IMR-90 (cell line): ENCODE measurements around the gene ITSN1. TPM values are rescaled to one million over a fixed set of nuclear protein-coding genes. Genes with fewer than 3 reads are reported as not detected.

Experiments used
- ATAC-seq: fragments of 200-7000 bp; cut with Tn5 transposase; 2 replicates; pipeline ENCODE4 v1.9.1; 2020; ENCODE audit warnings: low read depth, mild to moderate bottlenecking, moderate library complexity
- BruUV-seq: library from RNA; stranded (reverse); fragments of 400-500 nt; replicated peaks from 2 replicates; lab custom pipeline; 2021; lab: Mats Ljungman, UMichigan
- CTCF ChIA-PET: fragments of 300-600 bp; formaldehyde crosslinking; extraction: SDS; loops from one replicate; lab custom pipeline; 2021; ENCODE audit warnings: antibody characterized with exemption; lab: Yijun Ruan, JAX
- POLR2A ChIA-PET: fragments of 300-600 bp; sonication (Branson Sonifier 250); formaldehyde crosslinking; loops from one replicate; lab custom pipeline; 2022; ENCODE audit warnings: antibody characterized with exemption; ENCODE audit not compliant: unreplicated experiment; lab: Charles Lee
- DNase-seq: peaks from one replicate; pipeline ENCODE4 v3.0.0; 2013
- H2AFZ ChIP-seq: replicated peaks from 2 replicates; pipeline ENCODE3; 2013; ENCODE audit warnings: low read length, mild to moderate bottlenecking; ENCODE audit not compliant: poor library complexity
- H2AK5ac ChIP-seq: 2 replicates; pipeline ENCODE4 v1.6.1; 2013; ENCODE audit warnings: low read depth, low read length, inconsistent platforms
- H2AK9ac ChIP-seq: replicated peaks from 2 replicates; pipeline ENCODE3; 2013; ENCODE audit warnings: mild to moderate bottlenecking, low read depth, low read length, moderate library complexity; ENCODE audit not compliant: poor library complexity
- H2BK120ac ChIP-seq: 2 replicates; pipeline ENCODE4 v1.6.1; 2013; ENCODE audit warnings: low read depth, low read length, inconsistent platforms
- H2BK15ac ChIP-seq: 3 replicates; pipeline ENCODE4 v1.6.1; 2013; ENCODE audit warnings: low read depth, low read length, inconsistent platforms
- H2BK20ac ChIP-seq: 2 replicates; pipeline ENCODE4 v1.6.1; 2013; ENCODE audit warnings: low read depth, mild to moderate bottlenecking, inconsistent platforms, low read length, moderate library complexity
- H2BK5ac ChIP-seq: 2 replicates; pipeline ENCODE4 v1.6.1; 2013; ENCODE audit warnings: mild to moderate bottlenecking, low read depth, low read length, inconsistent platforms; ENCODE audit not compliant: poor library complexity, severe bottlenecking
- H3K14ac ChIP-seq: replicated peaks from 2 replicates; pipeline ENCODE4 v1.6.1; 2013; ENCODE audit warnings: low read depth, low read length, inconsistent platforms
- H3K18ac ChIP-seq: 2 replicates; pipeline ENCODE4 v1.6.1; 2013; ENCODE audit warnings: low read depth, low read length, control low read depth
- H3K23ac ChIP-seq: 2 replicates; pipeline ENCODE4 v1.6.1; 2013; ENCODE audit warnings: low read depth, low read length, inconsistent platforms
- H3K27ac ChIP-seq: 2 replicates; pipeline ENCODE4 v1.5.1; 2013; ENCODE audit warnings: mild to moderate bottlenecking, control low read depth, low read length; ENCODE audit not compliant: insufficient read depth
- H3K27me3 ChIP-seq: 2 replicates; pipeline ENCODE4 v1.6.1; 2013; ENCODE audit warnings: low read length; ENCODE audit not compliant: control insufficient read depth, insufficient read depth
- H3K36me3 ChIP-seq: 2 replicates; pipeline ENCODE4 v1.6.1; 2013; ENCODE audit warnings: low read length, mixed read lengths; ENCODE audit not compliant: control insufficient read depth, insufficient read depth
- H3K4ac ChIP-seq: 2 replicates; pipeline ENCODE4 v1.6.1; 2013; ENCODE audit warnings: low read depth, low read length, inconsistent platforms
- H3K4me1 ChIP-seq: 2 replicates; pipeline ENCODE4 v1.6.1; 2013; ENCODE audit warnings: low read length, mixed read lengths; ENCODE audit not compliant: control insufficient read depth, insufficient read depth
- H3K4me2 ChIP-seq: 2 replicates; pipeline ENCODE4 v1.6.1; 2013; ENCODE audit warnings: low read depth, mild to moderate bottlenecking, control low read depth, low read length, moderate library complexity
- H3K4me3 ChIP-seq: 2 replicates; pipeline ENCODE4 v1.5.1; 2013; ENCODE audit warnings: low read depth, mild to moderate bottlenecking, control low read depth, low read length, moderate library complexity; ENCODE audit not compliant: insufficient read depth
- H3K56ac ChIP-seq: 2 replicates; pipeline ENCODE4 v1.6.1; 2013; ENCODE audit warnings: low read length, inconsistent platforms; ENCODE audit not compliant: insufficient read depth; ENCODE audit errors: extremely low read depth
- H3K79me1 ChIP-seq, 2 experiments: 2 replicates each; pipeline ENCODE4 v1.6.1; 2013; ENCODE audit warnings: low read length in 2 of 2, inconsistent platforms in 1 of 2, low read depth in 1 of 2
- H3K9ac ChIP-seq: 2 replicates; pipeline ENCODE4 v1.6.1; 2013; ENCODE audit warnings: low read depth, low read length, control low read depth
- H3K9me1 ChIP-seq: 2 replicates; pipeline ENCODE4 v1.6.1; 2013; ENCODE audit warnings: low read length, inconsistent platforms; ENCODE audit not compliant: insufficient read depth
- H3K9me3 ChIP-seq: 2 replicates; pipeline ENCODE4 v1.6.1; 2013; ENCODE audit warnings: low read length; ENCODE audit not compliant: control insufficient read depth, insufficient read depth
- H4K20me1 ChIP-seq: 2 replicates; pipeline ENCODE4 v1.6.1; 2013; ENCODE audit warnings: low read length, inconsistent platforms; ENCODE audit not compliant: insufficient read depth
- H4K5ac ChIP-seq: 2 replicates; pipeline ENCODE4 v1.6.1; 2013; ENCODE audit warnings: mild to moderate bottlenecking, low read depth, low read length, control low read depth
- H4K8ac ChIP-seq, 2 experiments: 2 replicates each; pipeline ENCODE4 v1.6.1; 2013; ENCODE audit warnings: low read depth in 2 of 2, low read length in 2 of 2, control low read depth in 1 of 2, inconsistent platforms in 1 of 2
- H4K91ac ChIP-seq: 2 replicates; pipeline ENCODE4 v1.6.1; 2013; ENCODE audit warnings: low read depth, low read length, inconsistent platforms; ENCODE audit not compliant: insufficient read depth
- BHLHE40 ChIP-seq: fragments of 150-350 bp; IDR thresholded peaks from 2 replicates; pipeline ENCODE4 v1.6.1; 2016; ENCODE audit warnings: mild to moderate bottlenecking, low read depth, low read length
- CEBPB ChIP-seq: IDR thresholded peaks from 2 replicates; pipeline ENCODE4 v1.6.1; 2012; ENCODE audit warnings: low read depth, low read length, improper control_type of control experiment
- CHD1 ChIP-seq: IDR thresholded peaks from 2 replicates; pipeline ENCODE4 v1.6.1; 2012; ENCODE audit warnings: low read depth, low read length, improper control_type of control experiment
- MAFK ChIP-seq: IDR thresholded peaks from 2 replicates; pipeline ENCODE4 v1.6.1; 2012; ENCODE audit warnings: low read depth, low read length, improper control_type of control experiment
- MXI1 ChIP-seq: IDR thresholded peaks from 2 replicates; pipeline ENCODE4 v1.6.1; 2012; ENCODE audit warnings: low read depth, mild to moderate bottlenecking, low read length, moderate library complexity, borderline replicate concordance
- NFE2L2 ChIP-seq: fragments of 150-350 bp; IDR thresholded peaks from 2 replicates; pipeline ENCODE4 v1.6.1; 2016; ENCODE audit warnings: low read depth, mild to moderate bottlenecking, low read length
- POLR2A ChIP-seq: IDR thresholded peaks from 2 replicates; pipeline ENCODE4 v1.6.1; 2012; ENCODE audit warnings: mild to moderate bottlenecking, low read depth, low read length
- RCOR1 ChIP-seq: IDR thresholded peaks from 2 replicates; pipeline ENCODE4 v1.6.1; 2012; ENCODE audit warnings: mild to moderate bottlenecking, low read length, improper control_type of control experiment; ENCODE audit not compliant: insufficient replicate concordance
- RFX5 ChIP-seq: IDR thresholded peaks from 2 replicates; pipeline ENCODE4 v1.8.0; 2012; ENCODE audit warnings: low read depth, mild to moderate bottlenecking, low read length, moderate library complexity
- SMC3 ChIP-seq: fragments of 150-350 bp; IDR thresholded peaks from 2 replicates; pipeline ENCODE4 v1.6.1; 2016; ENCODE audit warnings: low read depth, mild to moderate bottlenecking, antibody characterized with exemption, low read length, moderate library complexity
- WGBS, 2 experiments: methylation state at CpG; one replicate each; pipeline versions ENCODE4 v1.1.5 to v1.1.7; 2013; ENCODE audit warnings: missing lambda C conversion rate in 2 of 2; ENCODE audit not compliant: insufficient read length in 1 of 2; ENCODE audit errors: extremely low coverage in 2 of 2; 5-methylcytosine and 5-hydroxymethylcytosine counted together
- dilution Hi-C: fragments of 300-500 bp; cut with HindIII; formaldehyde crosslinking; loops from one replicate; pipeline ENCODE4 v1.14.3; 2018; ENCODE audit warnings: low sequenced_read_pairs; ENCODE audit not compliant: unreplicated experiment
- in situ Hi-C: fragments of 300-500 bp; cut with MboI; formaldehyde crosslinking; loops from 3 replicates; pipeline ENCODE4 v1.14.3; 2019; ENCODE audit warnings: low sequenced_read_pairs, inconsistent platforms, mixed read lengths
- intact Hi-C: fragments of 100-400 bp; cut with micrococcal nuclease; formaldehyde crosslinking; loops from 2 replicates; pipeline ENCODE4 v1.10.0; 2022
- polyA plus RNA-seq, 3 experiments: library from polyadenylated mRNA; depleted of rRNA; stranded (reverse); fragments of >200 nt; gene quantifications; 2 replicates each; pipeline ENCODE4 v1.2.3, GENCODE V29; 2012; ENCODE audit warnings: low replicate concordance in 1 of 3
- total RNA-seq: library from RNA; depleted of rRNA; stranded (reverse); fragments of >200 nt; gene quantifications from 2 replicates; pipeline ENCODE4 v1.2.3, GENCODE V29; 2012
- TF ChIP-seq, protein P1 (sequence below): conservative IDR thresholded peaks from 2 replicates; pipeline ENCODE4 v1.5.1; 2012; ENCODE audit warnings: mild to moderate bottlenecking, low read depth, low read length, improper control_type of control experiment
- TF ChIP-seq, protein P2 (sequence below): fragments of 150-350 bp; IDR thresholded peaks from 2 replicates; pipeline ENCODE4 v1.6.1; 2016; ENCODE audit warnings: low read depth, mild to moderate bottlenecking, low read length, moderate library complexity, borderline replicate concordance
- TF ChIP-seq, protein P3 (sequence below): fragments of 150-350 bp; IDR thresholded peaks from 2 replicates; pipeline ENCODE4 v1.6.1; 2017; ENCODE audit warnings: mild to moderate bottlenecking, antibody characterized with exemption, low read length, low read depth

ITSN1 gene
- total and polyA plus RNA-seq, 2 of the 4 experiments (the other 2 are of a cell fraction) = 45.4 to 62.0 TPM

DNA sequence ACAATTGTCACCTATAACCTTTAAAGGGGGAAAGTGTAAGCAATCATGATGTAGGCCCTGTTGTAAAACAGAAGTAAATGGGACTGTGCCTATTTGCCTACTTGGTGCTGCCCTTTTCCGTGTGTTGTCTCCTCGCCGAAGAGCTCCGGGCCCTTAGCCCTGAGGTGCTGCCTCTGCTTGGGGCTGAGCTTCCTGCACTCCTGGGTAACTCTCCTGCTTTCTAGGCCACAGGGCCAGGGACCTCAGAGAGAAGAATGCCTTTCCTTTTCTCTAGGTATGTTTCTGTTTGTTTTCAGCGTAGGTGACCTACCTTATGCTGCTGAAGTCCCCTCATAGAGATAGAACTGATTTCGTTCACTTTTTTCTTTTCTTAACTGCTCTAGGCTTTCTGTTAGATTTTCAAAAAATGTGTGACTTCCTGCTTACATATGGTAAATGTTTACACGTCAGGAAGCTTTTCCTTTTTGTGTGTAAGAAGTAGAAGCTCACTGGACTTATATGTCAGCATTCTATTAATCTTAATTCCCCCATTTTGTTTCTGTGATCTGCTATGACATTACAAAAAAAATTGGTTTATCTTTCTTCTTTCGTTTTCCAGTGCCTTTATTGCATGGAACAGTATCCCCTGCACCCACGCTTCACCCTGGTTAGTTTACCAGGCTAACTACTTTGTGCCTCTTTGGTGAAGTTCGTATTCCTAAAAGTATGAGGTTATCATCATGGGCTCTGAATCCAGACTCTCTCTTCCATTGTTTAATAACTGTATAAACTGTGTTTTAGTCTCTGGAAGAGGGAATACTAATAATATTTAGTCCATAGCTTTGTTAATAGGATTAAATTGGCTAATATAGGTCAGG is 61.7 kb downstream of the ITSN1 start:
- H2AK5ac ChIP-seq = peak overlapping the region; percentile 23
- no peaks in the 10 kb centered on the region for H3K27me3 ChIP-seq
- peak overlapping the region; percentile 57 for H2AK9ac ChIP-seq
- in situ Hi-C loops = no loop called here
- peak overlapping the region; percentile 54 for H2BK5ac ChIP-seq
- H3K23ac ChIP-seq = peak overlapping the region; percentile 63; the same call in 1 of the 2 replicates
- H3K4me3 ChIP-seq = no peak overlapping the region
- intact Hi-C loops = no loop called here
- H3K56ac ChIP-seq = 0 out of 2 replicates have a peak overlapping the region, but pooled peaks have one; percentile 8
- dilution Hi-C loops = no loop called here
- DNase-seq (peak; percentile 11), ATAC-seq (peak; percentile 32; the same call in 1 of the 2 replicates)
- peaks cover 9% of the 10 kb centered on the region for H3K4me1 ChIP-seq
- peak overlapping the region; percentile 27; the same call in 1 of the 2 replicates for H4K91ac ChIP-seq
- H3K36me3 ChIP-seq = no peaks in the 10 kb centered on the region
- H4K8ac ChIP-seq = peak overlapping the region; percentile 57 to 75
- POLR2A ChIA-PET = no interaction called here
- peak overlapping the region; percentile 82 for H3K14ac ChIP-seq
- H3K18ac ChIP-seq = 0 out of 2 replicates have a peak overlapping the region, but pooled peaks have one; percentile 54
- H3K27ac ChIP-seq = peak overlapping the region; percentile 42; the same call in 1 of the 2 replicates
- peak overlapping the region; percentile 80 for H2BK15ac ChIP-seq
- no peaks in the 10 kb centered on the region for H3K9me3 ChIP-seq
- no TSS peak for BruUV-seq
- 0 out of 2 replicates have a peak overlapping the region, but pooled peaks have one; percentile 21 for H2BK20ac ChIP-seq
- peak overlapping the region; percentile 78 for H3K4ac ChIP-seq
- H2BK120ac ChIP-seq = 0 out of 2 replicates have a peak overlapping the region, but pooled peaks have one; percentile 39
- peak overlapping the region; percentile 33 for H4K5ac ChIP-seq
- H3K4me2 ChIP-seq = peak overlapping the region; percentile 73
- H4K20me1 ChIP-seq = peaks cover 10% of the 10 kb centered on the region; the same call in 1 of the 2 replicates
- 83% methylated on average over 1 of the region's 10 CpGs; no CpG with 5 or more reads in 1 of the 2 experiments for WGBS, 2 experiments
- H3K9me1 ChIP-seq = peaks cover 7% of the 10 kb centered on the region; the same call in 1 of the 2 replicates
- peak overlapping the region; percentile 59 for H2AFZ ChIP-seq
- peaks cover 14 to 63% of the 10 kb centered on the region in 2 experiments for H3K79me1 ChIP-seq
- H3K9ac ChIP-seq = peak overlapping the region; percentile 21
- CTCF ChIA-PET = interaction anchor here (0.6 to 1.1 kb wide), 4 partner anchors 26 to 197 kb away, joined by 3 to 10 read pairs (median 3); no protein-coding TSS in a partner anchor
- TF ChIP-seq NFE2L2 (no peak), CEBPB (no peak), SMC3 (no peak), CHD1 (no peak), POLR2A (no peak), BHLHE40 (no peak), MXI1 (no peak), RFX5 (no peak), RCOR1 (no peak), MAFK (no peak)
- TF ChIP-seq, protein P1, sequence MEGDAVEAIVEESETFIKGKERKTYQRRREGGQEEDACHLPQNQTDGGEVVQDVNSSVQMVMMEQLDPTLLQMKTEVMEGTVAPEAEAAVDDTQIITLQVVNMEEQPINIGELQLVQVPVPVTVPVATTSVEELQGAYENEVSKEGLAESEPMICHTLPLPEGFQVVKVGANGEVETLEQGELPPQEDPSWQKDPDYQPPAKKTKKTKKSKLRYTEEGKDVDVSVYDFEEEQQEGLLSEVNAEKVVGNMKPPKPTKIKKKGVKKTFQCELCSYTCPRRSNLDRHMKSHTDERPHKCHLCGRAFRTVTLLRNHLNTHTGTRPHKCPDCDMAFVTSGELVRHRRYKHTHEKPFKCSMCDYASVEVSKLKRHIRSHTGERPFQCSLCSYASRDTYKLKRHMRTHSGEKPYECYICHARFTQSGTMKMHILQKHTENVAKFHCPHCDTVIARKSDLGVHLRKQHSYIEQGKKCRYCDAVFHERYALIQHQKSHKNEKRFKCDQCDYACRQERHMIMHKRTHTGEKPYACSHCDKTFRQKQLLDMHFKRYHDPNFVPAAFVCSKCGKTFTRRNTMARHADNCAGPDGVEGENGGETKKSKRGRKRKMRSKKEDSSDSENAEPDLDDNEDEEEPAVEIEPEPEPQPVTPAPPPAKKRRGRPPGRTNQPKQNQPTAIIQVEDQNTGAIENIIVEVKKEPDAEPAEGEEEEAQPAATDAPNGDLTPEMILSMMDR = no peak
- TF ChIP-seq, protein P2, sequence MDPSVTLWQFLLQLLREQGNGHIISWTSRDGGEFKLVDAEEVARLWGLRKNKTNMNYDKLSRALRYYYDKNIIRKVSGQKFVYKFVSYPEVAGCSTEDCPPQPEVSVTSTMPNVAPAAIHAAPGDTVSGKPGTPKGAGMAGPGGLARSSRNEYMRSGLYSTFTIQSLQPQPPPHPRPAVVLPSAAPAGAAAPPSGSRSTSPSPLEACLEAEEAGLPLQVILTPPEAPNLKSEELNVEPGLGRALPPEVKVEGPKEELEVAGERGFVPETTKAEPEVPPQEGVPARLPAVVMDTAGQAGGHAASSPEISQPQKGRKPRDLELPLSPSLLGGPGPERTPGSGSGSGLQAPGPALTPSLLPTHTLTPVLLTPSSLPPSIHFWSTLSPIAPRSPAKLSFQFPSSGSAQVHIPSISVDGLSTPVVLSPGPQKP = no peak
- TF ChIP-seq, protein P3, sequence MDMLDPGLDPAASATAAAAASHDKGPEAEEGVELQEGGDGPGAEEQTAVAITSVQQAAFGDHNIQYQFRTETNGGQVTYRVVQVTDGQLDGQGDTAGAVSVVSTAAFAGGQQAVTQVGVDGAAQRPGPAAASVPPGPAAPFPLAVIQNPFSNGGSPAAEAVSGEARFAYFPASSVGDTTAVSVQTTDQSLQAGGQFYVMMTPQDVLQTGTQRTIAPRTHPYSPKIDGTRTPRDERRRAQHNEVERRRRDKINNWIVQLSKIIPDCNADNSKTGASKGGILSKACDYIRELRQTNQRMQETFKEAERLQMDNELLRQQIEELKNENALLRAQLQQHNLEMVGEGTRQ = no peak
